ENCODE data around the gene PIK3R1.

Gene PIK3R1

DNA sequence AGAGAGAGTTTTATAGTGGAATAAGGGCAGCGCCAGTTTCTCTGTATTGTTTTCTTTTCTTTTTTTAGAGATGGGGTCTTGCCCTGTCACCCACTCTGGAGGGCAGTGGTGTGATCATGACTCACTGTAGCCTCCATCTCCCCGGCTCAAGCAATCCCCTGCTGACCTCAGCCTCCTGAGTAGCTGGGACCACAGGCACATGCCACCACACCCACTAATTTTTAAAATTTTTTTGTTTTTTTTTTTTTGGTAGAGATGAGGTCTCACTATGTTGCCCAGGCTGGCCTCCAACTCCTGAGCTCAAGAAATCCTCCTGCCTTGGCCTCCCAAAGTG, 119.0 kb downstream of the PIK3R1 start:
- DNase-seq (ENCODE audit: low read depth, low spot score) = no peak
- H3K27ac ChIP-seq (ENCODE audit: low read length) = no peak overlapping the region
- no peaks in the 10 kb centered on the region for H3K9me3 ChIP-seq (ENCODE audit: control insufficient read depth, insufficient read depth, low read length)
- no peaks in the 10 kb centered on the region for H3K27me3 ChIP-seq (ENCODE audit: control insufficient read depth, insufficient read depth, low read length)
- H3K4me3 ChIP-seq (ENCODE audit: low read length) = no peak overlapping the region
- WGBS (ENCODE audit: insufficient coverage, insufficient read length) = no CpG with 5 or more reads among the region's 2 CpGs
- H3K4me1 ChIP-seq (ENCODE audit: control insufficient read depth, insufficient read depth, low read length) = no peaks in the 10 kb centered on the region
- H3K36me3 ChIP-seq (ENCODE audit: control insufficient read depth, insufficient read depth, low read length) = no peaks in the 10 kb centered on the region

DNA sequence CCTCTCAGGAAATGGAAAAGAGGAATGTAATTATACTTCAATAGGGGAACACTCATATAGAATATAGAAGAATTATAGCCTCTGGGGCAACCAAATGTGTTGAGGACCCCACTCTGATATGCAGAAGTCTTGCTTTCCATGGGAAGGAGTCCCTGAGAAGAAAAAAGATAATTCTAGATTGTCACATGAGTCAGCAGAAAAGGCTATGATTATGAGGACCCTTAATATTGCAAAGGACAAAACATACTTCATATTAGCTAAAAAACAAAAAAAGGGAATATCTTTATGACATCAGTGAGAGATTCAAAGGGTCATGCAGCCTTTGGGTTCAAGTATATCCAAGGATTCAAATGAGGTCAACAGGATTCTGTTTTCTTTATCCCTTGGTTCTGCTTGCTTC, 119.5 kb downstream of the PIK3R1 start:
- H3K27me3 ChIP-seq (ENCODE audit: control insufficient read depth, insufficient read depth, low read length) = no peaks in the 10 kb centered on the region
- no peak overlapping the region for H3K4me3 ChIP-seq (ENCODE audit: low read length)
- H3K27ac ChIP-seq (ENCODE audit: low read length) = no peak overlapping the region
- no peaks in the 10 kb centered on the region for H3K4me1 ChIP-seq (ENCODE audit: control insufficient read depth, insufficient read depth, low read length)
- no peak for DNase-seq (ENCODE audit: low read depth, low spot score)
- H3K9me3 ChIP-seq (ENCODE audit: control insufficient read depth, insufficient read depth, low read length) = no peaks in the 10 kb centered on the region
- H3K36me3 ChIP-seq (ENCODE audit: control insufficient read depth, insufficient read depth, low read length) = no peaks in the 10 kb centered on the region

DNA sequence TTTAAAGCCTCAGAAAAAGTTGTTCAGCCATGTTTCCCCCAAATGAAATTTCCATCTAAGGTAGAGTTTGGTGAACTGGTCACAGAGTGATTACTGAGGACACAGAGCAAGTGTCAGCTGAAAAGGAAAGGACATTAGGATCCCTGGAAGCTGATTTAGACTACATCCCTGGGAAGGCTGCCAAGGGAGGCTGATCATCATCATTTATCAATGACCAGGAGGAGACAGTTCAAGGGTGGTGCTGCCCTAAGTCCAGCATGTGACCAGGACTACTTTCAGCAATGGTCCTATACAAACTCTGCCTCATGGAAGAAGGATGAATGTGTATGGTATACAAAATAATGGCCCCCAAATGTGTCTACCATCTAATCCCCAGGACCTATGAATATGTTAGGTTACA, 120.6 kb downstream of the PIK3R1 start:
- Histone ChIP-seq H3K4me1 (ENCODE audit: control insufficient read depth, insufficient read depth, low read length) (no peaks in the 10 kb centered on the region), H3K27me3 (ENCODE audit: control insufficient read depth, insufficient read depth, low read length) (no peaks in the 10 kb centered on the region), H3K9me3 (ENCODE audit: control insufficient read depth, insufficient read depth, low read length) (no peaks in the 10 kb centered on the region), H3K4me3 (ENCODE audit: low read length) (no peak overlapping the region), H3K27ac (ENCODE audit: low read length) (no peak overlapping the region), H3K36me3 (ENCODE audit: control insufficient read depth, insufficient read depth, low read length) (no peaks in the 10 kb centered on the region)
- DNase-seq (ENCODE audit: low read depth, low spot score) = no peak

DNA sequence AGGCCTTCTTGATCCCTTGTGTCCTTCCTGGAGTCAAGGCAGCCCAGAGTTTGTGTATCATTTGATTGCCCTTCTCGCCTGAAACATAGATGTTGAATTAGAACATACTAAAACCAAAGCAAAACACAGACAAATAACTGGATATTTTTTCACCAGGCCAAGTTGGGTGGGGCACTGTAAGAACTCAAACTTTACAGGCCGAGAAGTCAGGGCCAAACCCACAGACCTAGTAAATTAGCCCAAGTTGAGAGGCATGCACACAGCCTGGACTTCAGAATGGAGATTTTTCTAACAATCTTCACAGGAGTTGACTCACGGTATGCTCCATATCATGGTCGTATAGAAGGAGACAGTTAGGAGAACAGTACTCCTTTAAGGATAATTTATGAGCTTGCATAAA, 121.7 kb downstream of the PIK3R1 start:
- H3K27ac ChIP-seq (ENCODE audit: low read length) = no peak overlapping the region
- no peaks in the 10 kb centered on the region for H3K36me3 ChIP-seq (ENCODE audit: control insufficient read depth, insufficient read depth, low read length)
- no peaks in the 10 kb centered on the region for H3K4me1 ChIP-seq (ENCODE audit: control insufficient read depth, insufficient read depth, low read length)
- no peaks in the 10 kb centered on the region for H3K27me3 ChIP-seq (ENCODE audit: control insufficient read depth, insufficient read depth, low read length)
- no peak for DNase-seq (ENCODE audit: low read depth, low spot score)
- no CpG with 5 or more reads among the region's 4 CpGs for WGBS (ENCODE audit: insufficient coverage, insufficient read length)
- H3K4me3 ChIP-seq (ENCODE audit: low read length) = no peak overlapping the region
- no peaks in the 10 kb centered on the region for H3K9me3 ChIP-seq (ENCODE audit: control insufficient read depth, insufficient read depth, low read length)

DNA sequence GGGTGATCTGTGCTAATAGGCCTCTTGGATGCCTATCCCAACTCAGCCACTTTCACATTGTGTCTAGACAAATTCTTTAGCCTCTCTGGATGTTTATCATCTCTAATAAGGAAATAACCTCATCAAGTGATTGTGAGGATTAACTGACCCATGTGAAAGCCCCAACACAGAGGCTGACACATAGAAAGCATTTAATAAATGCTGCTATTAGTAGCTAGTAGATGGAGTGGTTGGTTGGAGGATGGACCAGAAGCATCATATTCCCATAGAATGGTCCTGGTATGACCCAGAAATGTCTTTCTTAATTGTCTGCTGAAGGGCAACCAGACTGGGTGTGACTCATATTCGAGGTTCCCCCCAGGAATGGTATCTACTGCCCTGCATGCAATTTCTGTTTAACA, 124.4 kb downstream of the PIK3R1 start:
- Histone ChIP-seq H3K4me3 (ENCODE audit: low read length) (no peak overlapping the region), H3K36me3 (ENCODE audit: control insufficient read depth, insufficient read depth, low read length) (no peaks in the 10 kb centered on the region), H3K27ac (ENCODE audit: low read length) (no peak overlapping the region), H3K4me1 (ENCODE audit: control insufficient read depth, insufficient read depth, low read length) (no peaks in the 10 kb centered on the region), H3K27me3 (ENCODE audit: control insufficient read depth, insufficient read depth, low read length) (no peaks in the 10 kb centered on the region), H3K9me3 (ENCODE audit: control insufficient read depth, insufficient read depth, low read length) (no peaks in the 10 kb centered on the region)
- no peak for DNase-seq (ENCODE audit: low read depth, low spot score)
- no CpG with 5 or more reads among the region's 1 CpG for WGBS (ENCODE audit: insufficient coverage, insufficient read length)

DNA sequence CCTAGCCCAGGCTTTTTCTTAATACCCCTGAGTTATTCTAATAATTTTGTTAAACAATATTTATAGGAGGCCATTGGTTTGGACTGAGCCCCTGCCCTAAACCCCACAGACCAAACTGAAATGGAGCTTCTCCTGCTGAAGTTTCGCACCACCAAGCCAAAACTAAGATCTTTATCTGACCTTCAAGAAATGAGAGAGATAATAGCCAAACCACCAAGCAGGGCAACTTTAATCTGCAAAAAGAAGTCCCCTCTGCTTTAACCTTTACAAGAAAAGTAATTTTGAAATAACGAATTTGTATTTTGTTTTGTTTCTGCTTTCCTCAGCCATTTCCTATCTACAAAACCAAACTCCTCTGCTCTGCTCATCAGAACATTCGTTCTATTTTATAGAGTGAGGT, 125.5 kb downstream of the PIK3R1 start:
- Histone ChIP-seq H3K27ac (ENCODE audit: low read length) (no peak overlapping the region), H3K36me3 (ENCODE audit: control insufficient read depth, insufficient read depth, low read length) (no peaks in the 10 kb centered on the region), H3K4me1 (ENCODE audit: control insufficient read depth, insufficient read depth, low read length) (no peaks in the 10 kb centered on the region), H3K9me3 (ENCODE audit: control insufficient read depth, insufficient read depth, low read length) (no peaks in the 10 kb centered on the region), H3K4me3 (ENCODE audit: low read length) (no peak overlapping the region), H3K27me3 (ENCODE audit: control insufficient read depth, insufficient read depth, low read length) (no peaks in the 10 kb centered on the region)
- no CpG with 5 or more reads among the region's 3 CpGs for WGBS (ENCODE audit: insufficient coverage, insufficient read length)
- no peak for DNase-seq (ENCODE audit: low read depth, low spot score)

DNA sequence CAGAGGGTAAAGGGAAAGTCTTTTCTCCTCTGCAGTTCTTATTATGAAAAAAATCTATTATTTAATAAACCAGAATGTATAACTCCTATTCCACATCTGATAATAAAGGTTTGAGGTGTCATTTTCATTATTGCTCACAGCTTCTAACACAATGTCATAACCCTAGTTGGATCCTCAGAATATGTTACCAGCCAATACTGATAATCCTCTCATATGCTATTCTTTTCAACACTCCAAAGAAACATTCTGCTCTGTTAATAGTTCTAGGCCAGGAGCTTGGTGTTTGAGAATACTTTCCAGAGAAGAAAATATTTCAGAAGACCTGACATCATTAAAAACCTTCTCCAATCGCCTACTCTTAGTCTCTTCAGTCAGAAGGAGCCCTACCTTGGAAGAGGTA, 127.1 kb downstream of the PIK3R1 start:
- H3K27ac ChIP-seq (ENCODE audit: low read length) = no peak overlapping the region
- H3K4me1 ChIP-seq (ENCODE audit: control insufficient read depth, insufficient read depth, low read length) = no peaks in the 10 kb centered on the region
- no CpG with 5 or more reads among the region's 1 CpG for WGBS (ENCODE audit: insufficient coverage, insufficient read length)

DNA sequence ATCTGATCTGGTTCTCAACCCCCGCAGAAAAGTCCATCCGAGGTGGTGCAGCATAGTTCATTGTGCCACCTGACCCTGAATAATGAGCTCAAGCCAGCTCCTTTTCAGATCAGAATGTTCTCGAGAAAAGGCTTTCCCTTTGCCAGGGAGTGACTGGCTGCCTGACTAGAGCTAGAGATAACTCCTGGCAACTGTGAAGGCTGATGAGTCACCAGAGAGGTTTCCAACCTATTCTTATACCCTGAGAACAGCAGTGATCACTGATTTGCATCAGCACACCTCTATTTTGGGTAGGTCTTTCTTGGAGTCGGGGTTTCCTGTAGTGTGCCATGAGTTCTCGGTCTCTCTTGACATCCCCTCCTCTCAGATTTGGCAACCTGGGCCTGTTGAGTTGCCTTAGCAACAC, 127.9 kb downstream of the PIK3R1 start:
- no CpG with 5 or more reads among the region's 5 CpGs for WGBS (ENCODE audit: insufficient coverage, insufficient read length)

More for the DNA sequence above, 127.1 kb downstream of the PIK3R1 start:
- Histone ChIP-seq H3K4me3 (ENCODE audit: low read length) (no peak overlapping the region), H3K9me3 (ENCODE audit: control insufficient read depth, insufficient read depth, low read length) (no peaks in the 10 kb centered on the region), H3K36me3 (ENCODE audit: control insufficient read depth, insufficient read depth, low read length) (no peaks in the 10 kb centered on the region), H3K27me3 (ENCODE audit: control insufficient read depth, insufficient read depth, low read length) (no peaks in the 10 kb centered on the region)
- DNase-seq (ENCODE audit: low read depth, low spot score) = no peak

DNA sequence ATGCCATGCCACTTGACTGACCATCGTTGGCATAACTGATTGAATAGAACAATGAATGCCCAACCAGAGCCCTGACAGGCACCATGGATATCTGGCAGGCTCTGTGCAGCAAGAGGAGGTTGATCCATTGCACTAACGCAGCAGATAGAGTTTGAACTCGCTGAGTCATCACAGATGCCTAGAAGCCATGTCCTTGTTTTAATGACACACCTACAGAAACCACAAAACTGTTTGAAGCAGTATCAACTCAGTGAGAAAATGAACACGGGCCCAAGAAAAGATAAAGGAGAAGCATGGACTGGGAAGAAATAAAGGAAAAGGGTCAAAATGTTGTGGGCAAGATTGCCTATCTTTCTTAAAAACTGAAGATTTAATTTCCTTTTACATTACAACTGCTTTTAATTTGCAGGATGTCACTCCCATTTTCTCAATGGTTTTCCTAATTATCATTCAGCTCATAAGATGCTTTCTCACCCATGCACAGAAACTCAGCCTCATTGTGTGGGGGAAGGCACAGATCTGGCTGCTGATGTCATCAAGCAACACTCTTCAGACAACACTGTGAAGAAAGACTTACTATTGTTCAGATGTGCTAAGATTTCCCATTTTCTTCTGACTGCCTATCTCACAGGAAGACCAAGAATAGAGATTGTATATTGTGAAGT, 129.0 kb downstream of the PIK3R1 start:
- no peak overlapping the region for H3K27ac ChIP-seq (ENCODE audit: low read length)
- no peaks in the 10 kb centered on the region for H3K9me3 ChIP-seq (ENCODE audit: control insufficient read depth, insufficient read depth, low read length)
- no peak overlapping the region for H3K4me3 ChIP-seq (ENCODE audit: low read length)
- no CpG with 5 or more reads among the region's 4 CpGs for WGBS (ENCODE audit: insufficient coverage, insufficient read length)
- no peaks in the 10 kb centered on the region for H3K36me3 ChIP-seq (ENCODE audit: control insufficient read depth, insufficient read depth, low read length)
- DNase-seq (ENCODE audit: low read depth, low spot score) = no peak
- H3K27me3 ChIP-seq (ENCODE audit: control insufficient read depth, insufficient read depth, low read length) = no peaks in the 10 kb centered on the region
- no peaks in the 10 kb centered on the region for H3K4me1 ChIP-seq (ENCODE audit: control insufficient read depth, insufficient read depth, low read length)

More for the DNA sequence above, 127.9 kb downstream of the PIK3R1 start:
- H3K27ac ChIP-seq (ENCODE audit: low read length) = no peak overlapping the region
- H3K36me3 ChIP-seq (ENCODE audit: control insufficient read depth, insufficient read depth, low read length) = no peaks in the 10 kb centered on the region
- no peak for DNase-seq (ENCODE audit: low read depth, low spot score)
- H3K4me1 ChIP-seq (ENCODE audit: control insufficient read depth, insufficient read depth, low read length) = no peaks in the 10 kb centered on the region
- no peaks in the 10 kb centered on the region for H3K9me3 ChIP-seq (ENCODE audit: control insufficient read depth, insufficient read depth, low read length)
- H3K27me3 ChIP-seq (ENCODE audit: control insufficient read depth, insufficient read depth, low read length) = no peaks in the 10 kb centered on the region
- H3K4me3 ChIP-seq (ENCODE audit: low read length) = no peak overlapping the region

DNA sequence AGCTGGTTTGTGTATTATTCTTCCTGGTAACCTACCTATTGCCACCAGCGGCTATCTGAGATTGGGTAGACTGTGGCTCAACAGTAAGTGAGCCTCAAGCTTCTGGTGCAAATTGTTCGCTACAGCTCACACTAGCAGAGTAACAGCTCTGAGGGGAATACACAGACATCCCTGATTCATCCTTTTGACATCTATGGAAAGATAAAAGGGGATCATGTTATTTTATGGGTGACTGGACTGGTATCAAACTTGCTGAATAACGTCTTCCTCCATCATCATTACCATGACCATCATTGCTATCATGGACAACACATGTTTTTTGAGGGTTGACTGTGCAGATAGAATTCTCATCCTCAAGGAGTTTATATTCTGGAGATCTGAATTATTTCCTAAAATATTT, 129.6 kb downstream of the PIK3R1 start:
- Histone ChIP-seq H3K9me3 (ENCODE audit: control insufficient read depth, insufficient read depth, low read length) (no peaks in the 10 kb centered on the region), H3K4me1 (ENCODE audit: control insufficient read depth, insufficient read depth, low read length) (no peaks in the 10 kb centered on the region), H3K27ac (ENCODE audit: low read length) (no peak overlapping the region), H3K4me3 (ENCODE audit: low read length) (no peak overlapping the region), H3K36me3 (ENCODE audit: control insufficient read depth, insufficient read depth, low read length) (no peaks in the 10 kb centered on the region), H3K27me3 (ENCODE audit: control insufficient read depth, insufficient read depth, low read length) (no peaks in the 10 kb centered on the region)
- DNase-seq (ENCODE audit: low read depth, low spot score) = no peak
- no CpG with 5 or more reads among the region's 3 CpGs for WGBS (ENCODE audit: insufficient coverage, insufficient read length)

DNA sequence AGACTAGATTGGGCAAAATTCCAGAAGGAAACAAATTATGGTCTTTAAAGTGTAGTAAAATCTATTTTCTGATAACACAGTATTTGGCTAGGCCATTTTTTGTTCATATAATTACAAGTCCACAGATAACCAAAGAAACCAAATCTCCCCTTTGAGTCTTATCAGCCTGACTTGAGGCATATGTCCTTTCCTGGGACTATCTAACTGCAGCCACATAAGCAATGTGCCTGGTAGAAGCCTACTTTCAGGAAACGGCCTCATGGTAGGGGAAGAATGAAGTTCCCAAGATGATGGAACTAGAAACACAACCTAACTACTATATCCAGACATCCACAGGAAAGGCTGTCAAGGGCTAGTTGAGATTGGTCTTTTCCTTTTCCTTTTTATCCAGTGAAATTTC, 130.0 kb downstream of the PIK3R1 start:
- DNase-seq (ENCODE audit: low read depth, low spot score) = no peak
- no peak overlapping the region for H3K4me3 ChIP-seq (ENCODE audit: low read length)
- no peaks in the 10 kb centered on the region for H3K9me3 ChIP-seq (ENCODE audit: control insufficient read depth, insufficient read depth, low read length)
- H3K27me3 ChIP-seq (ENCODE audit: control insufficient read depth, insufficient read depth, low read length) = no peaks in the 10 kb centered on the region
- no CpG with 5 or more reads among the region's 1 CpG for WGBS (ENCODE audit: insufficient coverage, insufficient read length)
- H3K36me3 ChIP-seq (ENCODE audit: control insufficient read depth, insufficient read depth, low read length) = no peaks in the 10 kb centered on the region
- no peak overlapping the region for H3K27ac ChIP-seq (ENCODE audit: low read length)
- H3K4me1 ChIP-seq (ENCODE audit: control insufficient read depth, insufficient read depth, low read length) = no peaks in the 10 kb centered on the region
